GM21717 (cell line): ENCODE measurements around the gene CELF2.

Experiments used
- ATAC-seq: cut with Tn5 transposase; IDR thresholded peaks from one replicate; pipeline ENCODE4 v1.9.1; 2021; ENCODE audit warnings: mild to moderate bottlenecking, moderate library complexity; ENCODE audit not compliant: unreplicated experiment

The CELF2 gene

DNA sequence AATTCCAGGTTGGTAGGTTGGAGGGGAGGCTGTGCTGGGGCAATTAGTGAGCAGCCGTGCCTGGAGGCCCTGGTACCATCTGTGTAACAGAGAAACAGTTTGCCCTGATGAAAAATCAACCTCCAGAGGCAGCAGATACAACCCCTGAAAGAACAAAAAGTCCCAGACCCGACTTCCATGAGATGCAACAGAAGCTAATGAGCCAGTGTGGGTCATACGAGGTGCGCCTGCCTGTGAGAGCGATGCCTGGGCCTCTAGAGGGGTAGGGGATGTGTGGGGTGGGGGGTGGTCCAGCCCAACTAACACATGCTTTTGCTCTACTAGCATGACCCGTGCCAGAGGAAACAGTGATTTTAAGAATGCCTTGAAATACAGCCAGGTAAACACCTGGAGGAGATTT lies 39.3 kb downstream of the CELF2 start:
- no peak for ATAC-seq

- ATAC-seq, result no peak
Observed at GRCh38 chr10:11057448-11057847, 39.8 kb downstream of the CELF2 start.

- no peak for ATAC-seq
Observed at GRCh38 chr10:11057994-11058393, 40.3 kb downstream of the CELF2 start.

- ATAC-seq, result no peak
Observed at GRCh38 chr10:11058965-11059364, 41.3 kb downstream of the CELF2 start.

GRCh38 chr10:11063856-11064255 lies 46.2 kb downstream of the CELF2 start:
- no peak for ATAC-seq

DNA sequence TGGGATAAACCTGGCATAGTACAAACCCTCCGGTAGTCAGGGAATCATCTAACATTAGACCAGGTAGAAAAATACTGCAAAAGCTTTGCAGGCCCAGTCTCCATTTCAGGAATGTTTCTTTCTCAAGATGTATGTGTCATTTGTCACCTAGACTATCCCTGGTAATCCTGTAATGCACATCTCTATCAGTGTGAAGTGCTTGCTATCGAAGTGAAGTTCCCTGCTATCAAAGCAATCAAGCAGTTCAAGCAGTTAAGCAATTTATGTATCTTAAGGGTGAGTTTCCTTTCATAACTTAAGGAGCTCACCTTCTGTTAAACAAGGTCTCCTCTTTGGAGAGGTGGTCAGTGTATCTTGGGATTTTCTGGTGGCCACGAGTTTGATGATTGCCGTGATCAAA lies 47.2 kb downstream of the CELF2 start:
- no peak for ATAC-seq

DNA sequence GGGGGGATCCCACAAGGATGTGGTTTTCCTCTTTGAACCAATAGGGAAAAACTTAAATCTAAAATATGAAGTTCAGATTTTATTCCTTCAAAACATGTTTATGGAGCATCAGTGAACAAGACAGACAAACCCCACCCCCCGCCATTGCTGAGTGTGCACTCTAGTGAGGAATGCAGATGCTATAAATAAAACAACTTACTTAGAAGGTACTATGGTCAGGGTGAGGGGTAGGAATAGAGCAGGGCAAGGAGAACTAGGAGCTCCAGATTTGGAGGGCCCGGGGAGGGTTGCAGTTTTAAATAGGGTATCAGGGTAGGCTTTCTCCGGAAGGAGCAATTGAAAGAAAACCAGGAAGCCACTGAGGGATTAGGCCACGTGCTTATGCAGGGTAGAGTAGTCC lies 47.9 kb downstream of the CELF2 start:
- ATAC-seq, result no peak

DNA sequence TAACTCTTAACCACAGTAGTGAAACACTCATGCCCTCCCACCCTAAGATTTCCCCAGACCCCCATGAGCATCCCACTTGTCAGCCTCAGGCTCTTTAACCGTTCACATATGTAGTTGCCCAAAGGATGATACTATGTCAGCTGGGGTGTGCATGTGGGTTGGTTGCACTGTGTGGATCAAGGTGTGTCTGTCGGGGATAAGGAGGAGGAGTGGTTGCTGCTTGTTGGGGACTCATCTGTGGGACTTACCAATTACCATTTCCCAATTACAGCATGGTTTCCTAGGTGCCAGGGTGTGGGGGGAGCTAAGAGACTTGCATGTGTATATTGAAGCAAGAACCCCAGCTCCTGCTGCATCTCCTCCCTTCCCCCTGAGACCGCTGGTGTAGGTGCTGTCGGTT lies 48.8 kb downstream of the CELF2 start:
- no peak for ATAC-seq

DNA sequence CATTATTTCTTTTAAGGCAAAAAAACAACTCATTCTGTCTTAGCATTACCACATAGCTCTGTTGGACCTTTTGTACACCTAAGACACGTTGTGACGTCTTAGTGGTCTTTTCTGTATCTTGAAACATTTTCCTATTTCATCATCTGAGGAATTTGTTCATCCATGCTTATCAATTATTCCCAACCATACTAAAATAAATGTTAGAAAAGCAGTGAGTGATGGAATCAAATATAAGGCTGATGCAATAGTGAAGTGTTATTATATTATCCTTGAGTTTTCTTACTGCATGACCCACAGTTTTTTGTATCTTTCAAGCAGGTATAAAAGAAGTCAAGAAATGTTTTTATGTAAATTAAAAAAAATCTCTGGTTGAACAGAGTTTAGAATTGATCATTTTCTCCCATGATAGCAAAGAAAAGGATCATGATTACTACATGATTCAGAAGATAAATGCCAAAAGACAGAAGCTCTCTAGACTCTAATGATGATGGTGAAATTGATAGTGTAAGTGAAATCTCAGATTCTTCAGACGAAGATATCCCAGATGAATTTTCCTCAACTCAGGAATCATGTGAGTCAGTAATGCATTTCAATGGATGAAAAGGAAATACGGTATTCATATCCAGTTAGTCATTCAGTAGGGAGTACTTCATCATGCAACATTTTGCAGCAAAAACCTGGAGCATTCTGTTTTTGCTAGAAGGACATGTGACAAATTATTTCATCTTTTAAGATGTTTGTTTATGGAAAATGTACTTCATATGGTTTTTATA lies 51.4 kb downstream of the CELF2 start:
- ATAC-seq, result no peak

- ATAC-seq, result no peak
Observed at GRCh38 chr10:11073410-11073809, 55.7 kb downstream of the CELF2 start.

GRCh38 chr10:11074536-11075267 lies 57.0 kb downstream of the CELF2 start:
- peak; percentile 85 for ATAC-seq

- no peak for ATAC-seq
Observed at GRCh38 chr10:11076221-11076620, 58.5 kb downstream of the CELF2 start.

DNA sequence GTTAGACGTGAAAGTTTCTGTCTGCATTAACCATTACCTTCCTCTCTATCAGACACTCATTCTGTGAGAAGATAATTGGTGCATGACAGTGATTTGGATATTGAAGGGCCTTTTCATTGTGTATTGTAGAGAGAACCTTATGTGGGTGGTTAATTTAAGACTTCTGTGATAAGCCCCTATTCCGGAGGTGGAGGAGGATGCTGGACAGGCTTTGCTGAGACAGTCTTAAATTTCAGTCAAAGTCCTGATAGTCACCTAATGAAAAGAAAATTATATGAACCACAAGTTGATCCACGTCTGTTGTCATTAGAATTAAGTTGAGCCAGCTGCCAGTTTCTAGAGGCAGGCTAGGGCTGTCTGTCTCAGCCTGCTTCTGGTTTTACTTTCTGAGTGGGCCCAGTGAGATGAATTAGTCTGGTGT lies 62.9 kb downstream of the CELF2 start:
- ATAC-seq, result no peak

DNA sequence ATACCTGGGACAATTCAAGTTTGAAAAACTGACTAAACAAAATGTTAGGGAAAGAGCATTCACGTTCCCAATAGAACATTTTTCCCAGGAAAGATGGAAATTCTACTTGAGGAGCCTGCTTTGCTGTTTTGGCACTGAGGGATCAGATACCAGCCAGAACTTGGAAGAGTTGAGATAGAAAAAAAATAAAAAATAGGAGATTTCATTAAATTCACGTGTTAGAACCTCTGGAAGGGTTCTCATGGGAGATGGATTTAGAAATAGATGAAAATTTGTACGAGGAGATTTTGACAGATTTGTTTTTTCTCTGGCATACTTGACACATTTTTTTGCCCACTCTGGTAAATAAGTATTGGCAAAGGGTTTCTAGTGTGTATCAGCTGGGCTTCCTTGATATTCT lies 63.7 kb downstream of the CELF2 start:
- ATAC-seq, result no peak

DNA sequence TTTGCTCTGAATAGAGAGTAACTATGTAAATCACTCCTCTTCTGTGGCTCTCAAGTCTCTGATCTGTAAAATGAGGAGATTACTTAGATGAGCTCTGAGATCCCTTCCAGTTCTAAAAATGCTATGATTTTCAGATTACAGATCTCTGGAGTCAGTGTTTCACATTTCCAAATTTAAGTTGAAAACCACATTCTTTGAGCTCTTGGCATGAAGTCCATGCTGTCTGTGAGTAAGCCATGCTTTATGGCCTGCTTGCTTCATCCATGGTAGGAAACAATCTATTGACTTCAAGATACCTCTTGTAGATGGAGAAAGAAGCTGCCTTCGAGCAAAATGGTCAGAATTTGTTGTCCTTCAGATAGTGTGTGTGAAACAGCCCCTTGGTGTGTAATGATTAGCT lies 64.9 kb downstream of the CELF2 start:
- ATAC-seq, result no peak

GRCh38 chr10:11083051-11083450 lies 65.4 kb downstream of the CELF2 start:
- ATAC-seq, result no peak

DNA sequence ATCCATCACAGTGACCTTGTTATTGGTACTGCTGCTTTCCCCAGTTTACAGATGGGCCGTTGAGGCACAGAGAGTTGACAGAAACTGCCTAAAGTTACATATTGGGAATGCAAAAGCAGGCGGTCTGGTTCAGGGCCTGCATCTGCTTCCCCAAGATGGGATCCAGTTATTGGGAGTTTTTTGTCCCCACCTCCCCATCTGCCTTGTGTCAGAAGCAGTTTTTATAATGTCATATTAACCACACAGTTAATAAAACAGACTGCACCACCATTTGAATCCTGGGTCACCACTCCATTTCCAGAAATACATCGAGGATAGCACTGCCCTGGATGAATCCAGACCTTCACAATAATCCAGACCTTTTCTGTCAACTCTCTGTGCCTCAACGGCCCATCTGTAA lies 67.9 kb downstream of the CELF2 start:
- ATAC-seq, result no peak

- no peak for ATAC-seq
Observed at GRCh38 chr10:11086177-11086840, 68.6 kb downstream of the CELF2 start.

DNA sequence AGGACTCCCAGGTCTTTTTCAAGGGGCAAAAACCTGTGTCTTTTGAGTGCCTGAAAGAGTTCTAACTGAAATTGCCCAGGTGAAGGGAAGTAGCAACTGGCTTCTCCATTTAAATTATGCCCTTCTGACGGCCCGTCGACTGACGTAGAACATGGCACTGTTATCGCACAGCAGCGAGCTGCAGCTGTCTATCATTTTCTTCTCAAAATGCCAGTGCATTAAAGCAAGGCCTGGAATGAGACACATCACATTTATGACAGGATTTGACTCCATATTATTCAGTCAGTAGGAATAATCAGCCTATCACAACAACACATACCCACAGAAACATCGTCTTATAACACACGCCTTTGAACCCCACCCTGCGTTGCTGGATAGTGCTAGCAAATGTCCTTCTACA lies 69.7 kb downstream of the CELF2 start:
- no peak for ATAC-seq

GRCh38 chr10:11088709-11089108 lies 71.0 kb downstream of the CELF2 start:
- no peak for ATAC-seq

GRCh38 chr10:11089272-11089671 lies 71.6 kb downstream of the CELF2 start:
- no peak for ATAC-seq

- no peak for ATAC-seq
Observed at GRCh38 chr10:11091517-11092102, 73.9 kb downstream of the CELF2 start.
